GM10248 (cell line): Measurements from ENCODE around the gene B3GLCT.

ENCODE experiments used
- CTCF ChIA-PET: fragments of 300-600 bp; sonication (Branson Sonifier 250); formaldehyde crosslinking; extraction: SDS; loops from one replicate; lab custom pipeline; 2021; ENCODE audit warnings: antibody characterized with exemption; lab: Yijun Ruan, JAX
- POLR2A ChIA-PET: fragments of 350-650 bp; sonication (Branson Sonifier 250); formaldehyde crosslinking; extraction: SDS; loops from one replicate; lab custom pipeline; 2020; ENCODE audit warnings: antibody characterized with exemption; lab: Yijun Ruan, JAX
- DNase-seq: peaks from one replicate; pipeline ENCODE4 v3.0.0; 2012; ENCODE audit errors: extremely low spot score
- CTCF ChIP-seq: IDR thresholded peaks from 2 replicates; pipeline ENCODE4 v1.5.1; 2012; ENCODE audit warnings: mild to moderate bottlenecking, low read depth; ENCODE audit errors: extremely low read depth, missing control alignments, control extremely low read depth

Gene B3GLCT

GRCh38 chr13:31204592-31204991, 4.8 kb downstream of the B3GLCT start:
- ChIA-PET POLR2A (no interaction called here), CTCF (no interaction called here)
- DNase-seq: no peak
- no peak for TF ChIP-seq CTCF

- no peak for DNase-seq
- ChIA-PET CTCF (interaction anchor here (1.3 kb wide), 1 partner anchor 9 kb away, joined by 3 read pairs; the partner anchor contains the start of gene B3GLCT), POLR2A (no interaction called here)
- no peak for TF ChIP-seq CTCF
Observed at GRCh38 chr13:31207661-31208552, 8.1 kb downstream of the B3GLCT start.

GRCh38 chr13:31208559-31209122, 8.9 kb downstream of the B3GLCT start:
- DNase-seq: no peak
- CTCF ChIA-PET: interaction anchor here (1.3 kb wide), 1 partner anchor 9 kb away, joined by 3 read pairs; the partner anchor contains the start of gene B3GLCT
- no peak for TF ChIP-seq CTCF
- POLR2A ChIA-PET: no interaction called here

GRCh38 chr13:31209172-31209840, 9.5 kb downstream of the B3GLCT start:
- no peak for DNase-seq
- POLR2A ChIA-PET: no interaction called here
- no peak for TF ChIP-seq CTCF
- CTCF ChIA-PET: interaction anchor here (1.1 kb wide), 1 partner anchor 8 kb away, joined by 3 read pairs; no protein-coding TSS in a partner anchor

GRCh38 chr13:31209841-31210210, 10.1 kb downstream of the B3GLCT start:
- POLR2A ChIA-PET: no interaction called here

More at GRCh38 chr13:31209841-31210210, 10.1 kb downstream of the B3GLCT start:
- TF ChIP-seq CTCF: no peak
- CTCF ChIA-PET: interaction anchor here (1.1 kb wide), 1 partner anchor 9 kb away, joined by 3 read pairs; no protein-coding TSS in a partner anchor
- no peak for DNase-seq
